ENCODE data around the gene FMNL2. TPM values are rescaled to one million over a fixed set of nuclear protein-coding genes. Genes with fewer than 3 reads are reported as not detected.
A peak's percentile ranks its signal among the peaks of the same experiment; 100 is the strongest.
"Not testable (repeated sequence)": the region's sequence is repeated elsewhere in the genome, so short reads cannot be mapped to it uniquely, and the experiment has no call there.

FMNL2 gene
- 25.6 and 37.5 TPM in 2 replicates for total RNA-seq (2014; rRNA removed; shearing (Covaris generic))

DNA sequence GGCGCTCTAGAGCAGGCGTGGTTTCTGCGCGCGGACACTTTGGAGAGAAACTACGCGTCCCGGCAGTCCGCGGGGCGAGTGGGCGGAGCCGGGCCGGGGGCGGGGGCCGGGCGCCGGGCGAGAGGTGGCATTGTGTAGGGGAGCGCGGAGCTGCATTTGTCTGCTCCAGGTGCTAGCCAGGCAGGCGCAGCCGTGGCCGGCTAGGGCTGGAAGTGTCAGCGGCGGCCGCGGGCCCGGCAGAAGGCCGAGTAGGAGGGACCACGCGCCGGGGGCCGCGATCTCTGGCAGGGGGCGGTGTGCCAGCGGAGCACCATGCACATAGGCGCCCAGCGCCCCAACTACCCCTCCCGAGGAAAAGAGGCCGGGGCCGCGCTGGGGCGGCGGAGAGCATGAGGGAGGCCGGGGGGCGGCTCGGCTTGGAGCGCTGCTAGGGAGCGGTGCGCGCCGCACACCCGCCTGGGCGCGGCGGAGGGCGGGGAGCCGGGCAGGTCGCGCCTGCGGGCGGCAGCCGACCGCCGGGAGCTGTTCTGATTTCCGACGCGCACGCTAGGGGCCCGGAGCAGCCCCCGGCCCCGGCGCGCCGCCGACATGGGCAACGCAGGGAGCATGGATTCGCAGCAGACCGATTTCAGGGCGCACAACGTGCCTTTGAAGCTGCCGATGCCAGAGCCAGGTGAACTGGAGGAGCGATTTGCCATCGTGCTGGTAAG is at the start of gene FMNL2:
Gene FMNL2 (plus strand): TSS at position 159 of the 710 bp plus-strand sequence.
- DNase-seq (ENCODE audit: low spot score), result peak; percentile 69

DNA sequence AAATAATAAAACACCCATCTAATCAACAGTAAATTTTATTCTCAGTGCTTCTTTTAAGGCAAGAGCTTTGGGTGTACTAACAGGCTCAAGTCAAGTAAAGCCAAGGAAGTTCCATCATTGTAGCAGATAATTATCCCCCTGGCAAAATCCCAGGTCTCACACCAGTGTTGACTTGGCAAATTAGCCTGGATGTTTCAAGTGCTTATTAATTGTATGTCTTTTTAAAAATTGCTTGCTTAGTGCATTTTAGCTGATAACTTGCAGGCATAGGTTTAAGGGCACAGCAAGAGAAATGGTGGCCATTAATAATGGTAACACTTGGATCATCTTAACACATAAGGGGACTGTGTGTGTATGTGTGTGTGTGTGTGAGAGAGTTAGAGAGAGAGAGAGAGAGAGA is 42.0 kb upstream of the FMNL2 start:
- DNase-seq (ENCODE audit: low spot score), result no peak

DNA sequence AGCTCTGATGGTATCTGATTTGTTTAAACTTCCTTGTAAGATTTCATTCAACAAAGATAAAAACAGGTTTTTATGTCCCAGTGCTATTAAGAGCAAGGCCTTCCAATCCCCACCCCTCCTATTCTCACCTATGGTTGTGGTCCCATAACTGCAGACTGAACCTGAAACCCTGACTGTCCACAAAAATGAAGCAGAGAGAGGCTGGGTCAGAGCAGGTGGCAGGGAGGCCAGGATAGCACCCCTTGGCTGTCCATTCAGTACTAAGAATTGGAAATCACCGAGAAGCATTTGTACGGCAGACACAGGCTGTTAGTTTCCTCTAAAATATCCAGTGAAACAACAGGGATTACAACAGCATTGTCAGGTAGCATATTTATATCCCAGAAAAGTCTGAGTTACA is 37.3 kb upstream of the FMNL2 start:
- no peak for DNase-seq (ENCODE audit: low spot score)

DNA sequence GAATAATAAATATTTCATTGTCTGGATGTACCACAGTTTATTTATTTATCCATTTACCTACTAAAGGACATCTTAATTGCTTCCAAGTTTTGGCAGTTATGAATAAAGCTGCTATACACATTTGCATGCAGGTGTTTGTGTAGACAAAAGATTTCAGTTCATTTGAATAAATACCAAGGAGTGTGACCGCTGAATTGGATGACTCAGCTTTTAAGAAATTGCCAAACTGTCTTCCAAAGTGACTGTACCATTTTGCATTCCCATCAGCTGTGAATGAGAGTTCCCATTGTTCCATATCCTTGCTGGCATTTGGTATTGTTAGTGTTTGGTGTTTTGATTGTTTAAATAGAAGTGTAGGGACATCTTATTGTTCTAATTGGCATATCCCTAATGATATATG is 36.2 kb upstream of the FMNL2 start:
- DNase-seq (ENCODE audit: low spot score), result peak; percentile 54

DNA sequence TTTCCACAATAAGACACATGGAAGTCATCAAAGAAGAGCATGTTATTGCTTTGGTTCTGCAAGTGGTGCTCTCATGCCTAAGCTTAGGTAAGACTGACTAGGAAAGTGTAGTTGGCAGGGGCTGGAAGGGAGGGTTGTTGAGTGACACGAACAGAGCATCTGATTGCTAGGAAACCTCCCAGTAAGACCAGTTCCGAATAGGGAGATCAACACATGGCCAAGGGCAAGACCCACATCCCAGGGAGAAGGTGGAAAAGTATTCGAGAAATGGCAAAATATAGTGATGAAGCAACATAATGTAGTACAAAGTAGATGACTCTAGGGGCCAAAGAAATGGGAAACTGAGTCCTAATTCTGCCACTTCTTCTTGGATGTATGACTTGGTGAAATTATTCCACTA is 33.8 kb upstream of the FMNL2 start:
- DNase-seq (ENCODE audit: low spot score), result no peak

DNA sequence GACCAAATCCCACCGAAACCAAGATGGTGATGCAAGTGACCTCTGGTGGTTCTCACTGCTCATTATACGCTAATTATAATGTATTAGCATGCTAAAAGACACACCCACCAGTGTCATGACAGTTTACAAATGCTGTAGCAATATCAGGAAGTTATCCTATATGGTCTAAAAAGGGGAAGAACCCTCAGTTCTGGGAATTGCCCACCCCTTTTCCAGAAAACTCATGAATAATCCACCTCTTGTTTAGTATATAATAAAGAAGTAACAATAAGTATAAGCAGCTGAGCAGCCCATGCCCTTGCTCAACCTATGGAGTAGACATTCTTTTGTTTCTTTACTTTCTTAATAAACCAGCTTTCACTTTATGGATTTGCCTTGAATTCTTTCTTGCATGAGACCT is 31.0 kb upstream of the FMNL2 start:
- no peak for DNase-seq (ENCODE audit: low spot score)

DNA sequence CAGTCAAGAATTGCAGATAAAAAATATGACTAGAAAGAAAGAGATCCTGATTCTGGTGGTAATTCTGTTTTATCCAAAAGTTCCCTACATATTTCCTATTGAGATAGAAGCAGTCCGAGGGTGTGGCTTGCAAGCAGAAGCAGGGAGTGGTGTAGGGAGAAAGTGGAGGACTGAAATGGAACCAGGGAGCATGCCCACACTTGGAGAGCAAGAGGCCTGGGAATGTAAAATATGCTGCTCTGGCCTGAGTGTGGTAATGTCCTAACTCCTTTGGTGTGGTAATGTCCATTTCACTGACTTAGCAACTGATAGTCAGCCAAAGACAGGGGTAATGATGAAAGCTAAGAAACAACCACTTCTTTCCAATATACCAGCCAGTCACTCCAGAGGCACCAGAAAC is 30.1 kb upstream of the FMNL2 start:
- no peak for DNase-seq (ENCODE audit: low spot score)

DNA sequence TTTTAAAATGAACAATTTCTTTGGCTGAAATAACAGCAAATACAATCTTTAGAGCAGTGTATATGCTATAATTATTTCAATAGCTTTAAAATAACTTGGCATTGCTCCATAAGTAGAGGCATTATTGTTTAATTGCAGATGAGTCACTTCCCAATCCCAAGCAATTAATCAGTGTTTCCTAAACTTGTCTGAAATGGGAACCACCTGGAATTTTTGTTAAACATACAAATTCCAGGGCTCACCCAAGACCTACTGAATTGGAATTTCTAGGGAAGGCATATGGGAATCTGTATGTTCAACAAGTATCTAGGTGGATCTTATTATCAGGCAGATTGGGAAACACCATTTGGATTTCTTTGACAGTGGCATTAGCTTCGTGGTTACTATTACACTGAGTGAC is 27.1 kb upstream of the FMNL2 start:
- no peak for DNase-seq (ENCODE audit: low spot score)

DNA sequence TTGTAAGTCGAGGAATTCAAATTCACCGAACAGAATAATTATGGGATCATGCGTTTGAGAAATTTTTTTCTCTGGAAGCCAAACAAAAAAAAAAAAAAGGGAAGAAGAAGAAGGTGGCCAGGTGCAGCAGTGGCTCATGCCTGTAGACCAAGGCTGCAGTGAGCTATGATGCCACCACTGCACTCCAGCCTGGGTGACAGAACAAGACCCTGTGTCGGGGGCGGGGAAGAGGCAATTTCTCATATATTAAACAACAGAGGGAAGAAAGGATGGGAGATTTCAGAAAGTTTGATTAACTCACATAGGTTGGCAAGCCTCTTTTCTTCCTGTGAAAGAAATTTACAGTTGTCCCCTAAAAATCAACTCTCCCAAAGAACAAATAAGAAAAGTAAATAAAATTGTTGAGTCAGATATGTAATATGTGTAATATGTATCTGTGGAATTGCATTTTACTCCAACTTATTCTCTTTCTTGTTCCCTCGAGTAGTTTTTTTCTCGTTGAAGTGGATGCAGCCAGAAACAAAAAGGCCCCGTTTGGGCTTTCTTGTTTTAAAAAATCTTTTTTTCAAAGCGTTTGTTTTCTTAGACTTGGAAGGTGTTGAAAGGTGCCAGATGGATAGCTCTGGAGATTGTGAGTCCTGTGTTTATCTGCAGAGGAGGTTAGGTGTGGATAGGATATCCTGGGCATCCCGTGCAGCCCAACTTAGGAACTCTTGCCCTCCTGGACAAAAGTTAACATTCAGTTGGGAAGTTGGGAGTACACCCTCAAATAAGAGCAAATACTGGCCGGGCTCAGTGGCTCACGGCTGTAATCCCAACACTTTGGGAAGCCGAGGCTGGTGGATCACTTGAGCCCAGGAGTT is 25.4 kb upstream of the FMNL2 start:
- no peak for DNase-seq (ENCODE audit: low spot score)

DNA sequence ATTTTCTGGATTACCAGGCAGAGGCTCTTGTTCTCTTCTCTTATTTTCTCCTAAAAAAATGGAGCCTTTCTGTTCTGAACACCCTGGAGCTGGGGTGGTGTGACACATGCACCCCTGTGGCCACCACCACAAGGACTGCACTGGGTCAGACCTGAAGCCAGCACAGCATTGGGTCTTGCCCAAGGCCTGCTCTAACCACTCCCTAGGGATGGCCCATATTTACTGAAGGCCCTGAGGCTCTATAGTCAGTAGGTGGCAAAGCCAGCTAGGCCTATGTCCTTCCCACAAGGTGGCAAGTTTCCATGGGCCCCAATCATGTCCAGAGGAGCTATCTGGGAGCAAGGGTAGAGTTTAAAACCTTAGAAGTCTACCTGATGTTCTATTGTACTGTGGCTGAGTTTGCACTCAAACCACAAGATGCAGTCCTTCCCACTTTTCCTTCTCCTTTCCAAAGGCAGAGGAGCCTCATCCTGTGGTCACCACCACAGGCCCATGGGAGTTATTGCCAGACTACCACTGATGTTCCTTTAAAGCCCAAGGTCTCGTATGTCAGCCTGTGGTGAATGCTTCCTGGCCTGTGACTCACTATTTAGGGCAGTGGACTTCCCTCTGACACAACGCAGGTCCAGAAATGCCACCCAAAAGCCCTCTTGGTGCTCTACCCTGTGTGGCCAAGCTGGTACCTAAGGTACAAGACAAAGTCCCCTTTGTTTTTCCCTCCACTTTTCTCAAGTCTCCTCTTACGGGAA is 15.0 kb upstream of the FMNL2 start:
- DNase-seq (ENCODE audit: low spot score), result peak; percentile 39

DNA sequence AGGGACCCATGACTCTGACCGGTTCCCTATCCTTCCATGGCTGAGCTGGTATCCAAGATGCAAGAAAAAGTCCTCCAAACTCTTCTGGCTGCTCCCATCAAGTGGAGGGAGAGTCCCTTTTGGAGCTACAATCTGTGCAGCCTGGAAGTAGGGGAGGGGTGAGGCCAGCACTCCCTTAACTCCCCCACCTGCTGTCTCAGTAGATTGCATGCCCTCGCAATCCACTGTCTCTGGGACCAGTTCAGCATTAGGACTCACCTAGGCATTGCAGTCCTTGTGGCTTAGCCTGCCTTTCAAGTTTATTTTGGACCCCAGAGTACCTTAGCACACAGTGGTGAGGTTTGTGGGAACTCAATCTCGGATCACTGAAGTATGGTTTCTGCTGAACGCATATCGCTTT is 14.2 kb upstream of the FMNL2 start:
- no peak for DNase-seq (ENCODE audit: low spot score)

DNA sequence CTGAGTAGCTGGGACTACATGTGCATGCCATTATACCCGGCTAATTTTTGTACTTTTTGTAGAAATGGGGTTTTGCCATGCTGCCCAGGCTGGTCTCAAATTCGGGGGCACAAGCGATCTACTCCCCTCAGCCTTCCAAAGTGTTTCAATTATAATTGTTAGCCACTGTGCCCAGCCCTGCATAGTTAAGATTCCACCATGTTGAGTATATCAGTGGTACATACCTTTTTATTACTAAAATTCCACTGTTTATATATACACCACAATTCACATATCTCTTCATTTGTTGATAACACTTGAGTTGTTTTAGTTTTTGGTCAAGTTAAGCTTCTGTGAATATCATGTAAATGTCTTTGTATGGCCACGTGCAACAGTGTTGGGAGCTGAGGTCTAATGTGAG is 12.8 kb upstream of the FMNL2 start:
- no peak for DNase-seq (ENCODE audit: low spot score)

DNA sequence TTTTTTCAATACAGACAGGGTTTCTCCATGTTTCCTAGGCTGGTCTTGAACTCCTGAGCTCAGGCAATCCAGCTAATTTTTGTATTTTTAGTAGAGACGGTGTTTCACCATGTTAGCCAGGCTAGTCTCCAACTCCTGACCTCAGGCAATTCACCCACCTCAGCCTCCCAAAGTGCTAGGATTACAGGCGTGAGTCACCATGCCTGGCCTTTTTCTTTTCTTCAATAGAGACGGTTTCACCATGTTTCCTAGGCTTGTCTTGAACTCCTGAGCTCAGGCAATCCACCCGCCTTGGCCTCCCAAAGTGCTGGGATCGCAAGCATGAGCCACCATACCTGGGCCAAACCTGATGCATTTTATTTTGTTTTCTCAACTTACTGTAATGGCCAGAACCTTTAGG is 9.8 kb upstream of the FMNL2 start:
- not testable (repeated sequence) for DNase-seq (ENCODE audit: low spot score)

DNA sequence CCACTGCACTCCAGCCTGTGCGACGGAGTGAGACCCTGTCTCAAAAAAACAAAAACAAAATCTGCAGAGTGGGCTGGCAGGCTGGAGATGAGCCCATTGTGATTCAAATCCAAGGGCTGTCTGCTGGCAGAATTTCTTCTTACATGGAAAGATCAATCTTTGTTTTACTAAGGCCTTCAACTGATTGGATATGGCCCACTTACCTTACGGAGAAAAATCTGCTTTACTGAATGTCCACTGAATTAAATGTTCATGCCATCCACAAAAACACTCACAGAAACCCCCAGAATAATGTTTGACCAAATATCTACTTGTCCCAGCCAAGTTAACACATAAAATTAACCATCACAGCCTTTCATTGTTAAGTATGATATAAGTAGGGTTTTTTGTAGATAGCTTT is 8.3 kb upstream of the FMNL2 start:
- DNase-seq (ENCODE audit: low spot score), result no peak

DNA sequence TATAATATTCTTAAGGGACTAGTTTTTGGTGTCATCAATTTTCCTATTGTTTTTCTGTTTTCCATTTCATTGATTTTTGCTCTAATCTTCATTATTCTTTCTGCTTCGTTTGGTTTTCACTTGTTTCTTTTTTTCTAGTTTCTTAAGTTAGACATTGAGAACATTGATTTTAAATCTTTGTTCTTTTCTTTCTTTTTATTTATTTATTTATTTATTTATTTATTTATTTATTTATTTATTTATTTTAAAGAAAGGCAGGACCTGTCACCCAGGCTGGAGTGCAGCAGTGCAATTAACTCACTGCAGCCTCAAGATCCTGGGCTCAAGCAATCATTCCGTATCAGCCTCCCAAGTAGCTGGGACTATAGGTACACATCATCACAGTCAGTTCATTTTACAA is 7.0 kb upstream of the FMNL2 start:
- no peak for DNase-seq (ENCODE audit: low spot score)

DNA sequence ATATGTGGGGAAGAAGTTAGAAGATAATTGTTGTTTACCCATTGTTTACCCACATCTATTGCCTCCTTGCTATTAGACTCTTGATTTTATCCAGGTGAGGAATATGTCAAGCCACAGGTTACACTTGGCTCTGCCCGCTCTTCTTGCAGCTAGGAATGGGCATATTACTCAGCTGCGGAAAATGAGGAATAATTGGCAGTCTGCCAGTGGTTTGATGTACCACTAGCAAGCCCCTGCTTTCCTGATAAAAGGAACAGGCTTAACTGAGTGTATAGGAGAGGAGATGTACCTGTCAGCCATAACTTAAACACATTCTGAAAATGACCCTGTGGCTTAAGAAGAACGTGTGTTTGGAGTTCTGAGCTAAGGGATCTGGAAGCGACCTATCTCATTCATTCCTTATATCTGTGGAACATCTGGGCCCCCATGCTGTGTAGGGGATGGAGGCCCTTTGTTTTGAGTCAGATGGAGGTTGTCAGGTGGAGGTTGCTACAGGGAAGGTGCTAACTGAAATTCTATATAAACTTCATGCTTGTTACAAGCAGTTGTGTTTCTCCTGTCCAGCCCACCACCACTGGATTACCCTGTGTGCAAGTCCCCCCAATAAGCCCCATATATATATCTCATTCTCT is 4.6 kb upstream of the FMNL2 start:
- no peak for DNase-seq (ENCODE audit: low spot score)

DNA sequence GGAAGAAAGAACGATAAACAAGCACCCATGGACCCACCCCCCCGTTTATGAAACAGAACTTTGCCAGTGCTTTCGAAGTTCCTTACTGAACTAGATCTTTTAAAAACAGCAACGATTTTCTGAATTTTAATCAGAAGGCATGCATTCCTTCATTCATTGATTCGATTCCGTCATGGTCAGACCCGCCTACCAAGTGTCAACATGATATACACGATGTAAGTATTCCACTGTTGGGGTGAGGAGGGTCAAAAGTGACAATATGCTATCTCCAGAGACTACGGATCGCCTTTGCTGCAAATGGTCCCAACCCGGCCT is 316 bp upstream of the FMNL2 start:
- no peak for DNase-seq (ENCODE audit: low spot score)

DNA sequence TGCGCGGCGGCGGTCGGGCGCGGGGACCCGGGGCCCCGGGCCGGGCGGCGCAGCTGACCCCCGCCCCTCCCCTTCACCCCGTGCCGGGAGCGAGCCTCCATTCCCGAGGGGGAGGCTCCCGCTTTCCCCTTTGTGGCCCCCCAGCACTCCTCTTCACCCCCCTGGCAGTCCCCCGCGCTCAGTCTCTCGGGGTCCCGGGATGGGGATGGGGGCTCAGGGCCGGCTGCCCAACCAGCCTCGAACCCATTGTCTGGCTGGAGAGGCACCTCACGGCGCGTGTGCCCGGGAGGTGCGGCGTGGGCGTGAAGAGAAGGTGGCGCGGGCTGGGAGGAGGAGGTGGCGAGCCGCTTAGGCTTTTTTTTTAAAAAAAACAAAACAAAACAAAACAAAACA is 748 bp downstream of the FMNL2 start:
- DNase-seq (ENCODE audit: low spot score), result no peak

DNA sequence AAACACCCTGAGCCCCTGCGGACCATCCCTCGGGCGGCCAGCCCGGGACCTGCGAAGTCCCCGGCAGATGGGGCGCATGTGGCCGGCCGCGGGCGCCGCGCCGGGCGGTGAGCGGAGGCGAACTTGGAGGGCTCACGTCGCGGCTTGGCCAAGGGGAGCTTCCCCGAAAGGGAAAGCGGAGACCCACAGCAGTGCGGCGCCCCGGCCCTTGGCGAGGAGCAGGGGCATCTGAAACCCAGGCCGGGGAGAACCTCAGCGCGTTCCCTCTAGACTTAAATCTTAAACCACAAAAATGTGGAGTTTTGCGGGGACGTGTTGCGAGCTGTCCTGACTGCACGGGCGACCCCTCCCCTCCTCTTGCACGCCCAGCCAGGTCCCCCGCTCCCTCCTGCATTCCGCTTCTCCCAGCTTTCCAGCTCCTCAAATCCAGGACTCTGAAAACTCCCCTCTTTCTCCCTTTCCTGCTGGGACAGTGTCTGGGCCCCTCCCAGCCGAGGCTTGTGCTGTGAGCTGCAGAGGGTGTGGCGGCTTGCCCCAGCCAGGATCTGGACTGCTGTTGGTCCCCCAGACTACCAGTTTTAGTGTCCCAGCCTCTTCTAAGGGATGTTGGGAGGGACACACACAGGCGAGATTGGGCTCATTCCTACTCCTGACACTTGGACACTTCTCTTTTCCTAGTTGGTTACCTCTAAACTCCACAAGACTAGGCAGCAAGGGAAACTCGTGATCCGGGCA is 1.3 kb downstream of the FMNL2 start:
- DNase-seq (ENCODE audit: low spot score), result peak; percentile 59

DNA sequence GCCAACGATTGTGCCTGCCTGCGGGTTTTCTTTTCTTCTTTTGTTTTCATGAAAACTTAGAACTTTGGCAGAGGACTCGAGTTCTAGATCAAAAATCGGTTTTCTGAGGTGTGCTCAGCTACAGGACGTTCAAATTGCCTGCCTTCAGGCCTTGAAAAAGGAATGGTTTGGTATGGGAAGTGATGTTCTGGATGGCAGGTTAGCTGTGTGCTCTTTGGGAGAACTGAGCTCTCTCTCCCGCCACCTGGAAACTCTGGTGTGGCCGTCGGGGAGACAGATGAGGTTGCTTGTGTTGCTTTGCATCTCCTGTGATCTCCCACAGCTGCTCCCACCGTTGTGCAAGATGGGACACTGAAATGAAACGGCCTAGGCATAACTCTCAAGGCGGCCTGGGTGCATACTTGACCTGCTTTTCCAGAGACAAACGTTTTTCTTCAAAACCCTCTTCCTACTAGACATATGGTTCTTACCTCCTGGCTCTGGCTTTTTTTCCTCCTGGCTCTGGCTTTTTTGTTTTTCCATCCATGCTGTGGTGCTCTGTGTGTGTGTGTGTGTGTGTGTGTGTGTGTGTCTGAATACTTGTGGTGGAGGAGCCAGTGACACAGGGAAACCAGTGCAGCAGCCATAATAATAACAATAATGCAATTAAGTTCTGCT is 2.0 kb downstream of the FMNL2 start:
- DNase-seq (ENCODE audit: low spot score), result peak; percentile 21

DNA sequence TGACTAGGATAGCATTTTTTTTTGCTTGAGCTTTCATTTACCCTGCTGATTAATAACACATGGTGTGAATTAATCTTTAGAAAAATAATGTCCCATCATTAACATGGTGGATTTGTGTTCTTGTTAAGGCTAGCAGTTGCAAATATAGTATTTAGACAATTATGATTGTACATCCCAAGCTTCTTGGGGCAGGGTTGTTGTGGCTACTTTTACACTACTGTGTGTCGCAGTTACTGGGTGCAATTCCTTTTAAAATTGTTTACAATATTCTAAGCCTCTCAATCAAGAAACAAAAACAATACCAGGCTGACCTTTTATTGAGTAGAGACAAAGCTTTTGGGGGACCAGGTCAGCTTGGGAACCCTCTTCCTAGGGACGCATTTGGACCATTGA is 2.5 kb downstream of the FMNL2 start:
- no peak for DNase-seq (ENCODE audit: low spot score)
